ENCODE measurements around the gene MSRB3.

Gene MSRB3

DNA sequence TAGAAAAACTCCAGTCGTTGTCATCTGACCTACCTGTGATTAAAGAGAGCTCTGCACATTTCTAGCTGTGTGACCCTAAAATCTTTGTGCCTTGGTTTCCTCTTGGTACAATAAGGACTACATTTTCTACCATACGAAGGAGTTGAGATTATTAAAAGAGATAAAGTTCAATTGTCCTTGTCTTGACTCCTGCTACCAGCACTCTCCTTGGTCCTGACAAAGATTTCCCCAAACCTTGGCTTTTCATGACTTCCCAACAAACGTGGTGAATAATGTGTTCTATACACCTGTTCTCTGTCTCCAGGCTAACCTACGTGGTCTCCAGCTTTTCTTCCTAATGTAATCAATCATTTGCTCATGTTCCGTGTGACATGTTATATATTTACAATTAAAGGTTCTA, 223.5 kb downstream of the MSRB3 start:
- no peaks in the 10 kb centered on the region for H3K27me3 ChIP-seq (replicated peaks)
- H3K4me3 ChIP-seq (ENCODE audit: low read depth, low read length) = no peak overlapping the region
- in situ Hi-C loops (cut with HindIII; ENCODE audit: low pct_ligation_motif_present, low sequenced_read_pairs) = no loop called here
- no peaks in the 10 kb centered on the region for H3K36me3 ChIP-seq (replicated peaks)
- TF ChIP-seq, protein P1, sequence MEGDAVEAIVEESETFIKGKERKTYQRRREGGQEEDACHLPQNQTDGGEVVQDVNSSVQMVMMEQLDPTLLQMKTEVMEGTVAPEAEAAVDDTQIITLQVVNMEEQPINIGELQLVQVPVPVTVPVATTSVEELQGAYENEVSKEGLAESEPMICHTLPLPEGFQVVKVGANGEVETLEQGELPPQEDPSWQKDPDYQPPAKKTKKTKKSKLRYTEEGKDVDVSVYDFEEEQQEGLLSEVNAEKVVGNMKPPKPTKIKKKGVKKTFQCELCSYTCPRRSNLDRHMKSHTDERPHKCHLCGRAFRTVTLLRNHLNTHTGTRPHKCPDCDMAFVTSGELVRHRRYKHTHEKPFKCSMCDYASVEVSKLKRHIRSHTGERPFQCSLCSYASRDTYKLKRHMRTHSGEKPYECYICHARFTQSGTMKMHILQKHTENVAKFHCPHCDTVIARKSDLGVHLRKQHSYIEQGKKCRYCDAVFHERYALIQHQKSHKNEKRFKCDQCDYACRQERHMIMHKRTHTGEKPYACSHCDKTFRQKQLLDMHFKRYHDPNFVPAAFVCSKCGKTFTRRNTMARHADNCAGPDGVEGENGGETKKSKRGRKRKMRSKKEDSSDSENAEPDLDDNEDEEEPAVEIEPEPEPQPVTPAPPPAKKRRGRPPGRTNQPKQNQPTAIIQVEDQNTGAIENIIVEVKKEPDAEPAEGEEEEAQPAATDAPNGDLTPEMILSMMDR (IDR thresholded peaks at IDR 0.05; ENCODE audit: low read depth, low read length, missing control alignments) = no peak
- no peak for DNase-seq
- no peak overlapping the region for H3K27ac ChIP-seq

DNA sequence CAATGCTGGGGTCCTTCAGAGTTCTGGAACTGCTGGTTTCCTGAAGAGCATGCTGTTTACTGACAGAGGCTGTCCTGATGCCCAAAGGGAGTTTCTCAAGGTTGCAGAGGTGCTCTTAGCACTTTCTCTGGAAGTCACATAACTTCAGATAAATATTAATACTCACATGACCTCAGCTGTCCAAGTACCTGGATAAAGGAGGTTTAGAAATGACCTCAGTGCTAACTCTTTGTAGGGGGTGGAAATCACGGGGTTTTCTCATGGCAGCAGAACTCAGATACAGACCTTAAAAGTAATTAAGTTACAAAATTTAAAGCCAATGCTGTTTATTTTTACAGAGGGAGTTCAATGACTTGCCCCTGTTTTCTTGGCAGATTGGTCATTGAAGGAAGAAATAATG, 225.9 kb downstream of the MSRB3 start:
- H3K27me3 ChIP-seq (replicated peaks) = no peaks in the 10 kb centered on the region
- TF ChIP-seq, protein P1 (IDR thresholded peaks at IDR 0.05; ENCODE audit: low read depth, low read length, missing control alignments) = no peak
- H3K4me3 ChIP-seq (ENCODE audit: low read depth, low read length) = no peak overlapping the region
- no peak for DNase-seq
- H3K36me3 ChIP-seq (replicated peaks) = no peaks in the 10 kb centered on the region
- in situ Hi-C loops (cut with HindIII; ENCODE audit: low pct_ligation_motif_present, low sequenced_read_pairs) = no loop called here
- no peak overlapping the region for H3K27ac ChIP-seq

- TF ChIP-seq, protein P1 (IDR thresholded peaks at IDR 0.05; ENCODE audit: low read depth, low read length, missing control alignments) = no peak
- Histone ChIP-seq H3K27me3 (replicated peaks) (no peaks in the 10 kb centered on the region), H3K36me3 (replicated peaks) (no peaks in the 10 kb centered on the region), H3K27ac (no peak overlapping the region), H3K4me3 (ENCODE audit: low read depth, low read length) (no peak overlapping the region)
- in situ Hi-C loops (cut with HindIII; ENCODE audit: low pct_ligation_motif_present, low sequenced_read_pairs) = no loop called here
- DNase-seq = no peak
These were observed 227.1 kb downstream of the MSRB3 start for GRCh38 chr12:65505386-65506121.

DNA sequence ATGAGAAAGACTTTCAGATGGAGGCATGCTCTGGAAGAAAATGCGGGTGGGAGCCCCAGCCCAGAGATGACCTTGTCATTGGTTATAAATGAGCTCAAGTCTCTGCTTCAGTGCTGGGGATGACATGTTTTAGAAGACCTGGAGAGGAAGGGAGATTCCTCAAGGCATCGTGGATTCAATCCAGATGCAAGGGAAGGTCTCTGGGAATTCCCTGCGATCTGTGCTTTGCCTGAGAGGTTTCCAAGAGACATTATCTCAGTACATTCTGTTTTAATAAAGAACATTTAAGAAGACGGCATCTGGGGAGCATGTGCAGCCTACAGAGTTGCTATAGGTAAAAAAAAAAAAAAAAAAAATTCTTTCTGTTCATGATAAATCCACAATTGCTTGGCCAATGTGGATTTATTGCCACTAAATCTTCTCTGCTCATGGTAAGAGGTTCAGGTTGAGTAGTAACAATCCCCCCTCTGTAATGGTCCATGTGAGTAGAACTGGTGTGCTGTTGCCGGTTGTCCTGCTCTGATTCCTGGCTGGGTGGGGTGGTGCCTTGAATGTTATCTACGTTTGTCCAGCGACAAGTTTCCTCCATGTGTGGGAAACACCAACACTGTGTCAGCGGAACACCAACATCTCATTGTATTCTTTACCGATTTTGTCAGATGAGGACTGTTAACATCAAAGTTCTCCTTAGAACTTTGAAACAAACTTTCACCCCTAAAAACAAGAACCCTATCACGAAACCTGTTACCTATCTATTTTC, 230.0 kb downstream of the MSRB3 start:
- TF ChIP-seq, protein P1 (IDR thresholded peaks at IDR 0.05; ENCODE audit: low read depth, low read length, missing control alignments) = no peak
- Histone ChIP-seq H3K36me3 (replicated peaks) (no peaks in the 10 kb centered on the region), H3K27me3 (replicated peaks) (no peaks in the 10 kb centered on the region), H3K27ac (no peak overlapping the region), H3K4me3 (ENCODE audit: low read depth, low read length) (no peak overlapping the region)
- no peak for DNase-seq
- in situ Hi-C loops (cut with HindIII; ENCODE audit: low pct_ligation_motif_present, low sequenced_read_pairs) = no loop called here

DNA sequence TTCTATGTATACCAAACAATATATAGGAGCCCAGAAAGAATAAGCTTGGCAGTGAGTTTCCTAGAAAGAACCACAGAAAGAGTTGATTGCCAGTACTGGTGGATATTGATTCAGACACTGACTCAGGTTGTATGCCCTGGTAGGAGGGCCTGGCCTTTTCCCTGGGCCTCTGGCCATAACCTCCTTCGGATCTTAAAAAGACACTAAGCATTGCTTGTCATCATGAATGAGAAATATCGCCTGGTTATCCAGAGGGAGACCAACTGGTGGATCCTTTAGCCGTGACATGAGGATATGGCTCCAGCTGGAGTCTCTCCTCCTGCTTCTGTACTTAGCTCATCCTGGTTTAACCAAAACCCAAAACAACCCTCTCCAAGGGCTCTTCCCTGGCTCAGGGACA, 231.5 kb downstream of the MSRB3 start:
- TF ChIP-seq, protein P1 (IDR thresholded peaks at IDR 0.05; ENCODE audit: low read depth, low read length, missing control alignments) = no peak
- Histone ChIP-seq H3K27me3 (replicated peaks) (no peaks in the 10 kb centered on the region), H3K36me3 (replicated peaks) (no peaks in the 10 kb centered on the region), H3K4me3 (ENCODE audit: low read depth, low read length) (no peak overlapping the region), H3K27ac (no peak overlapping the region)
- in situ Hi-C loops (cut with HindIII; ENCODE audit: low pct_ligation_motif_present, low sequenced_read_pairs) = no loop called here
- no peak for DNase-seq

Measured in brain microvascular endothelial cell (primary cell).